Measurements from ENCODE around the gene AP3B2. TPM values are rescaled to one million over a fixed set of nuclear protein-coding genes. Genes with fewer than 3 reads are reported as not detected.
"Not testable (repeated sequence)": the region's sequence is repeated elsewhere in the genome, so short reads cannot be mapped to it uniquely, and the experiment has no call there.

The AP3B2 gene
- total RNA-seq, 1 donor = 0.43 TPM

DNA sequence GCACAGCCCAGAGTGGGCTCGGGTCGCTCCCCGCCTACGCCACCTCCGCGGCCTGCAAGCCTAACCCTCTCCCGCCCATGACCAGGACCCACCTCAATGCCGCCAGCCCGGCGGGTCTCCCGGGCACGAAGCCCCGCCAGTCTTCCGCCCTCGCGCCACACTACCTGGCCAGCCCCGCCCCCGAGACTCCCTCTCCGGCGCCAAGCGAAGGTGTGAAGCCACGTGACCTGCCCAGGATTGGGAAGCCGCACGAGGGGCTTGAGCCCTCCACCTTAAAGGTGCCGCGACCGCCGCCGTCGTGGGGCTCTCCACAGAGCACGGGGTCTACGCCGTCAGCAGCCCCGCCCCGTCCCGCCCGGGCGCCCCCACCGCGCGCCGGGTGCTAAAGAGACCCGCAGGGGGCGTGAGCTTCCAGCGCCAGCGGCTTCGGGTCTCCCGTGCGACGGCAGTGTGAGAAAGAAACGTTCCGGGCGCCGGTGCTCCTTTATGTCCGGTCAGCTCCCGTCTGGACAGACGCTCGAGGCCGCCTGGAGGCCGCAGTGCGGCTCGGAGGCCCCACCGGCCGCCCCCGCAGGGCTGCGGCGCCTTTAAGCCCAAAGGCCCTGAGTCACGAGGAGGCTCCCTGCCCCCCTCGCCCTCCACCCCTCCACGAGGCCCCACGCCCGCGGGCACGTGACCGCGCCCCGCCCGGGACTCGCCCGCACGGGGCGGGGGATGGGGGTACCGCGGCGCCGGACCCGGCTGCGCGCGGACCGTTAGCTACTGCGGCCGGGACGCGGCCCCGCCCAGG is 62.4 kb downstream of the AP3B2 start, which contains the start of gene CPEB1:
Gene CPEB1 (minus strand): TSS at position 319 of the 790 bp plus-strand sequence. CDS start 18,904 bp downstream, outside the sequence.
- peak within 1 kb of the TSS; percentile 47 for H3K4me3 ChIP-seq (ENCODE audit: low read depth, low read length)
- TF ChIP-seq, protein P1, sequence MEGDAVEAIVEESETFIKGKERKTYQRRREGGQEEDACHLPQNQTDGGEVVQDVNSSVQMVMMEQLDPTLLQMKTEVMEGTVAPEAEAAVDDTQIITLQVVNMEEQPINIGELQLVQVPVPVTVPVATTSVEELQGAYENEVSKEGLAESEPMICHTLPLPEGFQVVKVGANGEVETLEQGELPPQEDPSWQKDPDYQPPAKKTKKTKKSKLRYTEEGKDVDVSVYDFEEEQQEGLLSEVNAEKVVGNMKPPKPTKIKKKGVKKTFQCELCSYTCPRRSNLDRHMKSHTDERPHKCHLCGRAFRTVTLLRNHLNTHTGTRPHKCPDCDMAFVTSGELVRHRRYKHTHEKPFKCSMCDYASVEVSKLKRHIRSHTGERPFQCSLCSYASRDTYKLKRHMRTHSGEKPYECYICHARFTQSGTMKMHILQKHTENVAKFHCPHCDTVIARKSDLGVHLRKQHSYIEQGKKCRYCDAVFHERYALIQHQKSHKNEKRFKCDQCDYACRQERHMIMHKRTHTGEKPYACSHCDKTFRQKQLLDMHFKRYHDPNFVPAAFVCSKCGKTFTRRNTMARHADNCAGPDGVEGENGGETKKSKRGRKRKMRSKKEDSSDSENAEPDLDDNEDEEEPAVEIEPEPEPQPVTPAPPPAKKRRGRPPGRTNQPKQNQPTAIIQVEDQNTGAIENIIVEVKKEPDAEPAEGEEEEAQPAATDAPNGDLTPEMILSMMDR (IDR thresholded peaks at IDR 0.05; ENCODE audit: insufficient read depth, low read depth, low read length) = peak; percentile 14
- DNase-seq (ENCODE audit: low read depth) = peak; percentile 16

DNA sequence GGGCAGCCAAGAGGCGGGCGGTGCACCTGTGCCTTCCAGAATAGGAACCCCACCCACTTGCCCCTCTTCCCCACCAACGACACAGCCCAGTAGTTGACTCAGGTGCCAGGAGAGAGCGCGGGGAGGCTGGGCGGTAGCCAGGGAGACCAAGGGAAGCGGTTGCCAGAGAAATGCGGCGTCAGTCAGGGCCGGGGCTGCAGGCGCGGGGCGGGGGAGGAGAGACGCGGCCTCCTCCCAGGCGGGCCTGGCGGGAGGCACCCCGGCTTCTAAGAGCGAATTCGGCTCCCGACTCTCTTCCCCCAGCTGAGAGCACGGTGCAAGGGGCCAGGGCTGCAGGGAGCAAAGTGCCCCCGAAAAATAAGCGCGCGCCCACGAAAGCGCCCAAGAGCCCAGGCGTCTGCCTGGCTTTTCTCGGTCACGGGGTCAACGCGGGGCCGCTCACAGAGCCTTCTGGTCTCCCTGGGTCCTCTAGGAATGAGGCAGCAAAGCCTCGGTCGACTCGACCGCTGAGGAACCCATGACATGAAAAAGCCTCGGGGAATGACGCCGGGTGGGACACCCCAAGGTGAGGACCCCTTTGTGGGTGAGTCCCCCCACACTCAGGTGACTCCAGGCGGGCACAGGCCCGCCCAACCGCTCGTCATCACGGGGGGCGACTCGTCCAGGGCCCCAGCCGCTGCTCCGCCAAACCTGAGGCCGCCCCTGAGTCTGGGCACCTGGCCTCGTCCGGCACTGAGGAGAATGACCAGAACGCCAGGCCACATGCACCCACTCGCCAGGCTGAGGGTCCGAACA is 63.2 kb downstream of the AP3B2 start:
- DNase-seq (ENCODE audit: low read depth) = no peak
- TF ChIP-seq, protein P1 (IDR thresholded peaks at IDR 0.05; ENCODE audit: insufficient read depth, low read depth, low read length) = no peak
- no peak overlapping the region for H3K4me3 ChIP-seq (ENCODE audit: low read depth, low read length)

DNA sequence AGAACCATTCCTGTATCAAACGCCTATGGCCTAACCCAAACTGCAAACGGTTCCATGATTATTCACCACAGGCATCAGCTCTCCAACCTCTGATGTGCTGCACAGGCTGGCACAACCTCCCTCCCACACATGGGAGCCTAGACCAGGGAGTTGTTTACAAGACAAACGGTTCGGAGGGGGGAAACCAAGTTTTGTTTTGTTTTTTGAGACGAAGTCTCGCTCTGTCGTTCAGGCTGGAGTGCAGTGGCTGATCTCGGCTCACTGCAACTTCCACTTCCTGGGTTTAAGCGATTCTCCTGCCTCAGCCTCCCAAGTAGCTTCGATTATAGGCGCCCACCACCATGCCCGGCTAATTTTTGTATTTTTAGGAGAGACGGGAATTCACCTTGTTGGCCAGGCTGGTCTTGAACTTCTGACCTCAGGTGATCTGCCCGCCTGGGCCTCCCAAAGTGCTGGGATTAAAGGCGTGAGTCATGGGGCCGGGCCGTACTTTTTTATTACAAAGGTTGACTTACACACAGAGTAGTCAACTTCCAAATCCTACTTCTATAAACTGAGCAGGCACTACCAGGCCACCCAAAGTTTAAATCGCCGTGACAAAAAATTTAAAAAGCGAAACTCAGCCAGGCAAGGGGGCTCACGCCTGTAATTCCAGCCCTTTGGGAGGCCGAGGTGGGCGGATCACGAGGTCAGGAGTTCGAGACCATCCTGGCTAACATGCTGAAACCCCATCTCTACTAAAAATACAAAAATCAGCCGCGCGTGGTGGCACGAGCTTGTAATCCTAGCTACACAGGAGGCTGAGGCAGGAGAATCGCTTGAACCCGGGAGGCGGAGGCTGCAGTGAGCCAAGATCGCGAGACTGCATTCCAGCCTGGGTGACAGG is 64.5 kb downstream of the AP3B2 start:
- not testable (repeated sequence) for DNase-seq (ENCODE audit: low read depth); H3K4me3 ChIP-seq (ENCODE audit: low read depth, low read length)

DNA sequence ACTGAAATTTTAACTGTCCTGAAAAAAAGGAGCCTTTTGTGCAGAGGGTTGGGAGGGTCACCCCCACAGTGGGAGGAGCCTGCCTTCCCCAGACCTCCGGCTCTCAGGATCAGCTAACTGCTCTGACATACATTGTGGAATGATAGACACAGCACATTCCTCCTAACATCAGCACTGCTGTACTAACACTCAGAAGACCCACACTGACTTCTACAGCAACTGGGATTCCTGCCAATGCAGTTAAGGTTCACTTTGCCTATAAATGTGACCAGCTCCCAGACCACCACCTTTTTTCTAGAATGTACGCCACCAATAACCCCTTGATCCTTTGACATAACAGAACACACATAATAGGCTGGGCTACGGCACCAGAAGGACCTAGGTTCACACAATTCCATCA is 65.7 kb downstream of the AP3B2 start:
- TF ChIP-seq, protein P1 (IDR thresholded peaks at IDR 0.05; ENCODE audit: insufficient read depth, low read depth, low read length) = no peak
- DNase-seq (ENCODE audit: low read depth) = no peak
- H3K4me3 ChIP-seq (ENCODE audit: low read depth, low read length) = no peak overlapping the region

DNA sequence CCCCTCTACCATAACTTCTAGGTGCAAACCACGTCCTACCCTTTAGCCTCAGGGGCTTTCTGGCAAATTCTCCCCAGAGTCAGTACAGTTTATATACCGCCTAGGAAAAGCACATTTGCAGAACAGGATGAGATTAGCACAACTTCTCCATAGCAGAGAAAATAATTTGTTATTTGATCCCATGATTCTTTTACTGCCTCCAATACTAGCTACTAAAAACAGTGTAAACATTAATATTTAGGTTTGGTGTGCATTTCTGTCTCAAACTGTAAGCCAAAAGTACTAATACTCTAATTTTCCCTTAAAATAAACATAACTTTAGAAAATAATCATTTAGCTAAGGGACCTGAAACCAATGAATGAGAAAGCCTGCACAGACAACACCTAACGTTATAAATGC is 67.0 kb downstream of the AP3B2 start:
- H3K4me3 ChIP-seq (ENCODE audit: low read depth, low read length) = no peak overlapping the region
- TF ChIP-seq, protein P1 (IDR thresholded peaks at IDR 0.05; ENCODE audit: insufficient read depth, low read depth, low read length) = no peak
- no peak for DNase-seq (ENCODE audit: low read depth)

DNA sequence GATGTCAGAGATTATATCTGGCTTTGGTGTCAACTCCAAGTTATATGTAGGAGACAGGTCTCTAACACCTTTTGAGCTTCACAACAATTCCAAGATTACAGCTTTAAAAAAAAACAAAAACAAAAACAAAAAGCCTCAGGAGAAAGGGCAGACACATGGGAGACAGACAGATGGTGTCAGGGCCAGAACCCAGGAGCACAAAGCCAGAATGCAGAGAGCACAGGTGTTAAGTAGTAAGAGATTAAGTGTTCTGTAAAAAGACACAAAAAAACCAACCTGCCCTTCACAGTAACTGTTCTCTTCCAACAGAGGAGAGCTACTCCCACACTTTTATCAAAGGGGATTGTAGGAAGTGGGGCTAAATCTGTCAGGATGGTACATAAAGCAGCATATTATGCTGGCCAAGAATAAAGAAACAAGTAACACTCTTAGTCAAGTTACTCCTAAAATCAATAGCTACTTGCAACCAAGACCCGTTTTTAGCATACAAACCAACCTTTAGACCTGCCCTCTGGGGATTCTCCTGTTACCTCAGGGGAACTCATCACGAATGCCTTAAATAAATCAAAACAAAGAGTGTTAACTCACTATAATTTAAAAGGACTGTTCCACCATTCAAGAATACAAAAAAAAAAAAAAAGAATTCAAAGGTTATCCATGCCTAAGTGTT is 68.4 kb downstream of the AP3B2 start:
- TF ChIP-seq, protein P1 (IDR thresholded peaks at IDR 0.05; ENCODE audit: insufficient read depth, low read depth, low read length) = no peak
- no peak overlapping the region for H3K4me3 ChIP-seq (ENCODE audit: low read depth, low read length)
- DNase-seq (ENCODE audit: low read depth) = no peak
